Muscle of leg (tissue), 11 donors: ENCODE results near the gene SLC9A5. TPM values are rescaled to one million over a fixed set of nuclear protein-coding genes. Genes with fewer than 3 reads are reported as not detected.

Experiments
- DNase-seq: peaks from one replicate; pipeline ENCODE4 v3.0.0; 2013
- H3K27ac ChIP-seq: one replicate; pipeline ENCODE4 v1.5.1; 2013; ENCODE audit warnings: mild to moderate bottlenecking, low read length, control low read depth
- H3K27me3 ChIP-seq: one replicate; pipeline ENCODE4 v1.6.1; 2013; ENCODE audit warnings: low read length; ENCODE audit not compliant: control insufficient read depth, insufficient read depth
- H3K36me3 ChIP-seq: one replicate; pipeline ENCODE4 v1.6.1; 2013; ENCODE audit warnings: low read length; ENCODE audit not compliant: control insufficient read depth, insufficient read depth
- H3K4me1 ChIP-seq: one replicate; pipeline ENCODE4 v1.6.1; 2013; ENCODE audit warnings: low read length; ENCODE audit not compliant: control insufficient read depth, insufficient read depth
- H3K4me3 ChIP-seq: one replicate; pipeline ENCODE4 v1.5.1; 2013; ENCODE audit warnings: low read length, control low read depth
- H3K9me3 ChIP-seq: replicated peaks from 2 replicates; pipeline ENCODE4 v1.6.1; 2013; ENCODE audit warnings: low read depth, low read length; ENCODE audit not compliant: control insufficient read depth
- WGBS: methylation state at CpG from one replicate; pipeline ENCODE4 v1.1.5; 2013; ENCODE audit warnings: missing lambda C conversion rate; ENCODE audit not compliant: insufficient coverage; 5-methylcytosine and 5-hydroxymethylcytosine counted together
- polyA plus RNA-seq, 8 donors: library from polyadenylated mRNA; unstranded; fragments of 120-200 nt; gene quantifications; one replicate each; pipeline versions ENCODE4 v1.2.1 to v1.2.3, GENCODE V29; 2013; ENCODE audit warnings: inconsistent platforms in 1 of 8, low replicate concordance in 1 of 8; ENCODE audit not compliant: insufficient read length in 8 of 8, insufficient read depth in 1 of 8
- total RNA-seq: library from RNA; stranded (reverse); fragments of 120-200 nt; gene quantifications from one replicate; pipeline ENCODE4 v1.2.4, GENCODE V29; 2013

SLC9A5 gene
- total and polyA plus RNA-seq, 9 donors, result 0.40 to 1.8 (median 1.0) TPM

GRCh38 chr16:67241008-67241900 is 7.5 kb upstream of the SLC9A5 start:
- H3K9me3 ChIP-seq, result no peaks in the 10 kb centered on the region
- H3K4me1 ChIP-seq, result peaks cover 40% of the 10 kb centered on the region
- H3K27ac ChIP-seq, result no peak overlapping the region
- WGBS, result 65% methylated on average over 4 of the region's 10 CpGs
- H3K4me3 ChIP-seq, result no peak overlapping the region
- no peaks in the 10 kb centered on the region for H3K27me3 ChIP-seq
- H3K36me3 ChIP-seq, result peaks cover 24% of the 10 kb centered on the region
- no peak for DNase-seq

DNA sequence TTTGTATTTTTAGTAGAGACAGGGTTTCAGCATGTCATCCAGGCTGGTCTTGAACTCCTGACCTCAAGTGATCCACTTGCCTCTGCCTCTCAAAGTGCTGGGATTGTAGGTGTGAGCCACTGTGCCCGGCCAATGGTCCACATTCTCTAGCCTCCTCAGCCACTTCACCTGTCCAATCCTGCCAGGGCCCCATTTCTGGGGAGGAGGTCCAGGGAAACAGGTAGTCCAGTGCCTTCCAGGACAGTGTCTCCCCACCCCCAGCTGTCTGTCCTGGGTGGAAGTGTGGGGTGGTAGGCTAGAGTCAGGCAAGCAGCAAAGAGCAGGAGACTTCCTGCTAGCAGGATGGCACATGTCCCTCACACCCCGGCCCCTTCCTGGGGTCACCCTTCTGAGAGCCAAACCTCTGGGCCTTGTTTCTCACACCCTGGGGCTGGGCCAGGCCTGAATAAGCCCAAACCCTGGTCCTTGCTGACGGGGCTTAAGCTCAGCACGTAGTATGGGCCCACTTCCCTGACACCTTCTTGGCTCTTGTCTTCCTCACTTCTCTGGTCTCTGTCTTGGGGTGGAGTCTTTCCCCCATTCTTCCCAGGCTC is 6.5 kb upstream of the SLC9A5 start:
- Histone ChIP-seq H3K4me1 (peaks cover 46% of the 10 kb centered on the region), H3K27me3 (no peaks in the 10 kb centered on the region), H3K36me3 (peaks cover 16% of the 10 kb centered on the region), H3K9me3 (no peaks in the 10 kb centered on the region), H3K27ac (no peak overlapping the region), H3K4me3 (no peak overlapping the region)
- 72% methylated on average over 3 of the region's 4 CpGs for WGBS
- no peak for DNase-seq

- Histone ChIP-seq H3K4me3 (no peak overlapping the region), H3K27me3 (peaks cover 6% of the 10 kb centered on the region), H3K36me3 (peaks cover 6% of the 10 kb centered on the region), H3K27ac (peak overlapping the region; percentile 94), H3K4me1 (peaks cover 56% of the 10 kb centered on the region), H3K9me3 (no peaks in the 10 kb centered on the region)
- WGBS, result 100% methylated on average over 1 of the region's 4 CpGs
- no peak for DNase-seq
These were observed 5.3 kb upstream of the SLC9A5 start for GRCh38 chr16:67243481-67243880.

- H3K9me3 ChIP-seq, result no peaks in the 10 kb centered on the region
- 45% methylated on average over 3 of the region's 5 CpGs for WGBS
- peak; percentile 85 for DNase-seq
- H3K36me3 ChIP-seq, result peaks cover 1% of the 10 kb centered on the region
- no peak overlapping the region for H3K4me3 ChIP-seq
- H3K27ac ChIP-seq, result peak overlapping the region; percentile 94
- H3K27me3 ChIP-seq, result peaks cover 15% of the 10 kb centered on the region
- H3K4me1 ChIP-seq, result peaks cover 67% of the 10 kb centered on the region
These were observed 4.2 kb upstream of the SLC9A5 start for GRCh38 chr16:67244387-67245185.

DNA sequence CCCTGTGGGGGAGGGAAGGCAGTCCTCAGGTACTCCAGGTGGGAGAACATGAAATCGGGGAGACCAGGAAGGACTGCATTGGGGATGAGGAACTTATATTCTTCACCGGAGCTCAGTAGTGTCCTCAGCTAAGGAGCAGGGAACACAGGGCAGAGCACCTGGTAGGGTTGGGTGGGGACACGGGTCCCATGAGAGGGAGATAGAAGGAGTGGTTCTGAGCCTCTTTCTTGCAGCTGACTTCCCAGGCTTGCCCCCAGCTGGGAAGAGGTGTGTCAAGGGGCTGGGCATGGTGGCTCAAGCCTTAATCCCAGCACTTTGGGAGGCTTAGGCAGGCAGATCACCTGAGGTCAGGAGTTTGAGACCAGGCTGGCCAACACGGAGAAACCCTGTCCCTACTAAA is 3.6 kb upstream of the SLC9A5 start:
- Histone ChIP-seq H3K36me3 (no peaks in the 10 kb centered on the region), H3K27me3 (peaks cover 21% of the 10 kb centered on the region), H3K27ac (peak overlapping the region; percentile 94), H3K9me3 (no peaks in the 10 kb centered on the region), H3K4me3 (no peak overlapping the region), H3K4me1 (peaks cover 72% of the 10 kb centered on the region)
- no peak for DNase-seq
- 81% methylated on average over 2 of the region's 4 CpGs for WGBS

- peak overlapping the region; percentile 89 for H3K4me3 ChIP-seq
- 0% methylated on average over 3 of the region's 8 CpGs for WGBS
- H3K9me3 ChIP-seq, result no peaks in the 10 kb centered on the region
- no peak for DNase-seq
- H3K36me3 ChIP-seq, result no peaks in the 10 kb centered on the region
- H3K27ac ChIP-seq, result peak overlapping the region; percentile 94
- H3K4me1 ChIP-seq, result peaks cover 72% of the 10 kb centered on the region
- peaks cover 24% of the 10 kb centered on the region for H3K27me3 ChIP-seq
These were observed 3.1 kb upstream of the SLC9A5 start for GRCh38 chr16:67245674-67246080.

- peak overlapping the region; percentile 94 for H3K27ac ChIP-seq
- peak overlapping the region; percentile 89 for H3K4me3 ChIP-seq
- peaks cover 69% of the 10 kb centered on the region for H3K4me1 ChIP-seq
- WGBS, result under 1% methylated on average over 21 of the region's 48 CpGs
- no peaks in the 10 kb centered on the region for H3K36me3 ChIP-seq
- peak; percentile 90 for DNase-seq
- peaks cover 24% of the 10 kb centered on the region for H3K27me3 ChIP-seq
- no peaks in the 10 kb centered on the region for H3K9me3 ChIP-seq
These were observed 2.6 kb upstream of the SLC9A5 start for GRCh38 chr16:67246081-67246755.

- WGBS, result 0% methylated on average over 24 of the region's 26 CpGs
- H3K9me3 ChIP-seq, result no peaks in the 10 kb centered on the region
- peak overlapping the region; percentile 89 for H3K4me3 ChIP-seq
- H3K4me1 ChIP-seq, result peaks cover 64% of the 10 kb centered on the region
- H3K36me3 ChIP-seq, result no peaks in the 10 kb centered on the region
- DNase-seq, result peak; percentile 51
- H3K27ac ChIP-seq, result peak overlapping the region; percentile 94
- peaks cover 24% of the 10 kb centered on the region for H3K27me3 ChIP-seq
These were observed 2.0 kb upstream of the SLC9A5 start for GRCh38 chr16:67246756-67247191.

- peak within 1 kb of the TSS; percentile 94 for H3K27ac ChIP-seq
- peak within 1 kb of the TSS; percentile 89 for H3K4me3 ChIP-seq
- peak; percentile 98 for DNase-seq
- H3K4me1 ChIP-seq, result peaks cover 62% of the 10 kb centered on the region
- H3K9me3 ChIP-seq, result no peaks in the 10 kb centered on the region
- no peaks in the 10 kb centered on the region for H3K36me3 ChIP-seq
- peaks cover 24% of the 10 kb centered on the region for H3K27me3 ChIP-seq
- WGBS, result under 1% methylated on average over 56 of the region's 60 CpGs
These were observed 1.3 kb upstream of the SLC9A5 start, which contains the start of gene FHOD1 for GRCh38 chr16:67247192-67248072. Gene FHOD1, minus strand, starts transcription at chr16:67247481. Its CDS starts 71 bp downstream, at chr16:67247410.
